GM19395 (cell line): ENCODE results near the gene BORCS6.

Experiments
- ATAC-seq: cut with Tn5 transposase; IDR thresholded peaks from one replicate; pipeline ENCODE4 v1.9.1; 2021; ENCODE audit warnings: mild to moderate bottlenecking, moderate library complexity; ENCODE audit not compliant: unreplicated experiment

BORCS6 gene

DNA sequence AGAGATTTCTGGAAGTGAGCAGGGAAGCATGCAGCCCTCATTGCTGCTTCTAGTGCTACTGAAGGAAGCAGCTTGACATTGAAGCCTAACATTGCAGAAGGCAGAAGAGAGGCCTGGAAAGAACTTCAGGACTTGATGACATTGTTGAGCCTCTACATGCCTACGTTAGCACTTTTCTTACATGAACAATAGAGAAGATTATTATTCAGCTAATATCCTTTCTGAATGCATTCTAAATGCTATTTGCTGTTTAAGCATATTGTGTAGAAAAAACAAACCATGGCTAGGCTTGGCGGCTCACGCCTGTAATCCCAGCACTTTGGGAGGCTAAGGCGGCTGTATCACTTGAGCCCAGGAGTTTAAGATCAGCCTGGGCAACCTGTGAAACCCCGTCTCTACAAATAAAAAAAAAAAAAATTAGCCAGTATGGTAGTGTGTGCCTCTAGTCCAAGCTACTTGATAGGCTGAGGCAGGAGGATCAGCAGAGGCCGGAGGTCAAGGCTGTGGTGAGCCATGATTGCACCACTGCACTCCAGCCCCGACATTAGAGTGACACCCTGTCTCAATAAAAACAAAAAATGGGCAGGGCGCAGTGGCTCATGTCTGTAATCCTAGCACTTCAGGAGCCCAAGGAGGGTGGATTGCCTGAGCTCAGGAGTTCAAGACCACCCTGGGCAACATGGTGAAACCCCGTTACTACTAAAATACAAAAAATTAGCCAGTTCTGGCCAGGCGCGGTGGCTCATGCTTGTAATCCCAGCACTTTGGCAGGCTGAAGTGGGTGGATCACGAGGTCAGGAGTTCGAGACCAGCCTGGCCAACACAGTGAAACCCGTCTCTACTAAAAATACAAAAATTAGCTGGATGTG, 22.6 kb upstream of the BORCS6 start:
- no peak for ATAC-seq

DNA sequence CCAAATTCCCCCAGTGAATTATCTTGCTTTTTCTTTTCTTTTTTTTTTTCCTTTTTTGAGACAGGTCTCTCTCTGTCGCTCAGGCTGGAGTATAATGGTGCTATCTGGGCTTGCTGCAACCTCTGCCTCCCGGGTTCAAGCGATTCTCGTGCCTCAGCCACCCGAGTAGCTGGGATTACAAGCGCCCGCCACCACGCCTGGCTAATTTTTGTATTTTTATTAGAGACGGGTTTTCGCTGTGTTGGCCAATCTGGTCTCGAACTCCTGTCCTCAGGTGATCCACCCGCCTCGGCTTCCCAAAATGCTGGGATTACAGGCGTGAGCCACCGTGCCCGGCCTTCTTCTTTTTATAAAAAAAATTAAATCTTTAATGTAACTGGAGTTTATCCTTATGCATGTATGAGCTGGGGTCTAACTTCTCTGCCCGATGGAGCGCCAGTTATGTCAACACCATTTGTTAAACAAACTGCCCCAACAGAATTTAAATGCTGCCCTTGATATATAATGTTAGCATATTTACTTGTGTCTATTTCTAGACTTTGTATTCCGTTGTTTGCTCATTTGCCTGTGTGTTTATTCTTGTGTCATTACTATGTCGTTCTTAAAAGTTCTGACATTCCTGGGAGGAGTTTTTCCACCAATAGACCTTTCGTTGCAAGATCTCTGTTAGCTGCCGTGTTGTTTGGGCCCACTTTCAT, 20.9 kb upstream of the BORCS6 start:
- peak; percentile 12 for ATAC-seq

DNA sequence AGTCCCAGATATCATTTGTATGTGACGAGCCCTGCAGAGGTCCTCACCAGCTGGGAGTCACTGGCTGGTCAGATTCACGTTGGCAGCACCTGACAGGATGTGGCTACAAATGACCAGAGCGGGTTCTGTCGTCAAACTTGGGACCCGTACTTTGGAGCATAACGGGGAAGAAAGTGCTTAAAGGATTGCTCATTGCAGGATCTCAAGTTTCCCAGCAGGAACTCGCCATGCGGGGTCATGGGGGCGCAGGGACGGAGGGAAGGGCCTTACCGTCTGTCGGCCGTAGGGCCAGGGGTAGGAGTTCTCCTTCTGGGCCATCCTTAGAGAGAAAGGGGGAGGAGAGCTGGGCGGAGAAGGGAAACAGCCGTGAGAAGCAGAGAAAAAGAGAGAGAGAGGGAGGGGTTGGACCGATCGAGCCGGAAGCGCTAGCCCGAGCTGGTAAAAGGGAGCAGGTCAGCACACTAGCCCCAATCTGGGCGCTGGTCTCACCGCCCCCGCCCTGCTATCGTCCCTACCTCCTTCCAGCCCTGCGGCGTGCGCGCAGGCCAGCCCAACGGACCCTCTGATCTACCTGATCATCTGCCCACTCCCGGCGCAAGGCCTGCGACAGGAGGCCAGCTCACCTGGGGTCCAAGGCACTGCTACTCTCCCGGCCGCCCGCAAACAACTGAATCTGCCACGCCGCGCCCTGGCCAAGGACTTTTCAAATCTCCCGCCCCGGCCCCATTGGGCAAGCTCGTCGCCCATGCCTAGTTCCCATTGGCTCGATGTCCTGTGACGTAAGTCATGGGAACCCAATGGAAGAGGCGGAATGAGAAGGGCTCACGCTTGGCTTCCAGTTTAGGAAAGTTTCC, 20.2 kb upstream of the BORCS6 start, which contains the start of gene AURKB:
Gene AURKB (minus strand): TSS at position 669 of the 854 bp plus-strand sequence. CDS start 351 bp downstream, at position 318.
- ATAC-seq = peak; percentile 69

DNA sequence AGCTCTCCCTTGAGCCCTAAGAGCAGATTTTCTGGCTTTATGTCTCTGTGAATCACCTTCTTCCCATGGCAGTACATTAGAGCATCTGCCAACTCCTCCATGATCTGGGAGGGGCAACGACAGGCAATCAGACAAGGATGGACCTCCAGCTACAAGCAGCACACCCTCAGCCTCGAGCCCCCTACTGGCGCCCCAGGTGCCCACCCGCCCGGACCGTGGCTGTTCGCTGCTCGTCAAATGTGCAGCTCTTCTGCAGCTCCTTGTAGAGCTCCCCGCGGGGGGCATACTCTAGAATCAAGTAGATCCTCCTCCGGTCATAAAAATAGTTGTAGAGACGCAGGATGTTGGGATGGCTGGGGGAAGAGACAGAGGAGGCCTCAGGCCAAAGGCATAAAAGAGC, 16.6 kb upstream of the BORCS6 start:
- ATAC-seq = no peak

DNA sequence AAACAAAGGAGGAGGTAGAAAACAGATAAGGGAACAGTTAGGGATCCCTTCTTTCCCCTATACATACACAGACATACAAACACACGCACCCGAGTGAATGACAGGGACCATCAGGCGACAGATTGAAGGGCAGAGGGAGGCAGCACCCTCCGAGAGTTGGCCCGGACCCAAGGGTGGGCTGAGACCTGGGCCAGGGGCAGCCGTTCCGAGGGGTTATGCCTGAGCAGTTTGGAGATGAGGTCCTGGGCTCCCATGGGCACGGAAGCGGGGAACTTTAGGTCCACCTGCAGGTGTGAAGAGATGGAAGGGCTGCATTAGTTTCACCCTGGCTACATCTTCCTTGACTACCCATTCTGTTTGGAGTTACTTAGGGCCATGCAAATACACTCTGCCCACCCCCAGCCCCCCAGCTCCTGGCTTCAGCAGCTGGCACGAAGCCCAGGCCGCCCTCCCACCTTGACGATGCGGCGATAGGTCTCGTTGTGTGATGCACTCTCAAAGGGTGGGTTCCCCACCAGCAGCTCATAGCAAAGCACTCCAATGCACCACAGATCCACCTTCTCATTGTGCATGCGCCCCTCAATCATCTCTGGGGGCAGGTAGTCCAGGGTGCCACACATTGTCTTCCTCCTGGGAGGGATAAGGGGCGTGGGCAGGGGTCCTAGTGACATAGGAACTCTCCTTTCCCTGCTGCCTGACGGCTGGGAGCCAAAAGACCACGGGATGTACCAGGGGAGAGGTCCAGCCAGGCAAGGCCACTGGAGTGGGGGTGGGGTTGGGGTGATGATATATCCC, 15.0 kb upstream of the BORCS6 start:
- no peak for ATAC-seq

DNA sequence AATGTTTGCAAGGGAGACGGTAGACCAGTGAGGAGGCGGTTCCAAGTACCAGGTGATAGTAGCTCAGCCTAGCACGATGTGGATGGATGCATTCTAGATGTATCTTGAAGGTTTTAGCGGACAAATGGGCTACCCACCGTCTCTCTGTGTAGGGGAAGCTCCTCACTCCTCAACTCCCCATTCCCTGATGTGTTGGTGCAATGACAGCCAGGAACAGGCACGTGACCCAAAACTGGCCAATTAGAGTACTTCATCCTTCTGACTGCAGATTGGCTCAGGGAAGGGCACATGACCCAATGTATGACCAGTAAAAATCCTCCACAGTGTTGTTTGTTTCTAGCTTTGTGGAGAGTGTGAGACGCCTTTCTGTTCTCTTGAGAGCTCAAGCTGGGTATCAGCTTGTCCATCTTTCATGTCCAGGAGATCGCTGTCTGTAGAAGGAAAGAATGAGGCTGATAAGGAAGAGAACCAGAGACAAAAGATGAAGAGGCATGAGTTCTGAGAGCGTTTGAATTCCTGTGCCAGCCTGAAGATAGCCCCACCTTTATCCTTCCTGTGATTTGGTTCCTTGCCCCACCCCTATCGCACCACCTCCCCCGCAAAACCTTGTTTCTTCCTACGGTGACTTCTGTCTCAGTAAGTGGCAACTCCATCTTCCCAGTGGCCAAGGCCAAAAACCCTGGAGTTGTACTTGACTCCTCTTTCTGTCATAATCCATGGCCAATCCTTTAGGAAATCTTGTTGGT, 2.3 kb upstream of the BORCS6 start:
- ATAC-seq = peak; percentile 29

DNA sequence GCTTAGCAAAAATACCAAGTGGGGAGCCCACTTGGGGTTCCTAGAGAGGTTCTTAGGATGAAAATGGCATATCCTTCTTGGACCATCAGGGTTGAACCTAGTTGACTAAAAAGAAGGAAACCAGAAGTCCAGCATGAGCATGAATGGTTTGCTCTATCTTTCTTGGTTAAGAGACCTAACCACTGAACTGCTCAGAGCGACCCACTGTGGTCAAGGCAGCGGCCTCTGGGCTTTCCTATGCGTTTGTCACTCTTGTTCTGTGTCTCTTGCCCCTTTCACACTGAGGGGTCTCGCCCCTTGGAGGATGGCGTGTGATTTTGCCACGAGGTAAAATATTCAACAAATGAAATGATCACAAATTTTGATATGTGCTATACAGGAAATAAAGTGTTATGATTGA, 526 bp upstream of the BORCS6 start:
- ATAC-seq = no peak

DNA sequence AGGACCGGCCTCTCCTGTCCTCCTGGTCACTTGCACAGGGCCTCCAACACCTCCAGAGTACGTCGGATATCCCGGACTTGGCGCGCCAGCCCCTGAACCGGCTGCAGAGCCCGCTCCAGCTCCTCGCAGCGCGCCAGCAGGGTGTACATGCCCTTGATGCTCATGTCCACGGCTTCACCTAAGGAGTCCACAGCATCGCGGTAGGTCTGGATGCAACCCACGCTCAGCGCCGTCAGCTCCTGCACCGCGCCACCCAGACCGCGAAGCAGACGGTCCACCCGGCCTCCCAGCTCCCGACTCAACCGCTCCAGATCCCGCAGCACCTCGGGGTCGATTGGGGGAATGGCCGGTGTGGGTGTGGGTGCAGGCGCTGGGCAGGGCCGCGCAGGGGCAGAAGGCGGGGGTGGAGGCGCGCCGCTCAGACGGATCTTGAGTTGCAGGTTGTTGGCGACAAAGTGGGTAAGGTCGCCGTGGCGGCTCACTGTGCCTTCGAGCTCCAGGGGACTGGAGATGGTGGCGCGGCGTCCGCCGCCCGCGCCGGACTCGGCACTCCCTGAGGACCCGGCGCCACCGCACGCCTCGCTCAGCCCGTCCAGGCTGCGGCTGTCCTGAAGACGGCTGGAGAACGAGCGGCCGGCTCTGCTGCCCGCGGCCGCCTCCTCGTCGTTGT, 804 bp downstream of the BORCS6 start:
- ATAC-seq = no peak

DNA sequence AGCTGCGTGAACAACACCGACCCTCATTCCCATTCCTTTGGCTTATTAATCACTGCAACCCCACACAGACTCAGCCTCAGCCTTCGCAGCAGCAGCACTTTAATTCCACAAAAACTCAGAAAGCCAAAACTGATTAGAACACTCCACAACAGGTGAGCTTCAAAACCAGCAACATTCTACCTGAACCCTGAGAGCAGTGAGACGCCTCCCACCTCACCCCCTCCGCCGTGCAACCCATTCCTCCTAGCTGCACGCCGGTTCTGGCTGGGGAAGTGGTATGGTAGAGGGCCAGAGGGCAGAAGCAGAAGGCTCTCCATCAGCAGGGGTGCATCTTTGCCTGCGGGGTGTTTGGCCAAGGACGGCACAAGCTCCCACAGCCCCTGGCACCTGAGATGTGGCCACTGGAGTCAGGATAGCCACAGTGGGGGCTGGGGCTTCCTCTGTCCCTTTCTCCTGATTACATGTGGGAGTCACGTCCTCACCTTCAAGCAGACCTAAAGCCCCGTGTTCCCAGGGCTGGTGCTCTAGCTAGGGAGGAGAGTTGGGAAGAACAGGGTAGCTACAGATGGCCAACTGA, 1.6 kb downstream of the BORCS6 start:
- ATAC-seq = no peak

DNA sequence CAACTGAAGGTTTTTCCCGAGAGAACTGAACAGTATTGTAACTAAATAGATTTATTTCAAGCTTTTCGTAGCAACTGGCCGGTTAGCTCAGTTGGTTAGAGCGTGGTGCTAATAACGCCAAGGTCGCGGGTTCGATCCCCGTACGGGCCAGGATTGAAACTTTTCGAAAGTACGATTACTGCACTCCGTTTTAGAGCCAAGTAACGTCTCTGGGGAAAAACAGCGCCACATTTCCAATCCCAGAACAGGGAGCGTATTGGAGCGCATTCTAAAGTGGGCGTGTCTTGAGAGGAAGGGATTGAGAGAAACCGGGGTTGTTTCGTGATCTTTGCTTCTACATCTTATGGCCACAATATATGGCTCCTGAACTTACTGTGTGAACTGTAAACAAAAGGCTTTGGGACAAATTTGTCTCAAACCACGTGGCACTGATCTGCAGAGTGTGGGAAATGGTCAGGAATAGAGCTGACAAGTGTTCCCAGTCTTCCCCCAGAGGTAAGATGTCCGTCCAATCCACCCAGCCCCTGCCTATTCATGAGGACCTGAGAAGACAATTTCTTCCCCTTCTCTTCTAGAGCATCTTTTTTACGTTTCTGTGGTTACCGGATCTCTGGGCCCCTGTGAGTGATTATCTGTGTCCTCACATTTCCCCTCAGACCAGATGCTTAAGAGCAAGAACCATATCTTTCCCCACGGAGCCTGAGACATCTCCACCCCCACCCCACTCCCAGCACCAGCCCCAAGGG, 2.3 kb downstream of the BORCS6 start:
- peak; percentile 26 for ATAC-seq

DNA sequence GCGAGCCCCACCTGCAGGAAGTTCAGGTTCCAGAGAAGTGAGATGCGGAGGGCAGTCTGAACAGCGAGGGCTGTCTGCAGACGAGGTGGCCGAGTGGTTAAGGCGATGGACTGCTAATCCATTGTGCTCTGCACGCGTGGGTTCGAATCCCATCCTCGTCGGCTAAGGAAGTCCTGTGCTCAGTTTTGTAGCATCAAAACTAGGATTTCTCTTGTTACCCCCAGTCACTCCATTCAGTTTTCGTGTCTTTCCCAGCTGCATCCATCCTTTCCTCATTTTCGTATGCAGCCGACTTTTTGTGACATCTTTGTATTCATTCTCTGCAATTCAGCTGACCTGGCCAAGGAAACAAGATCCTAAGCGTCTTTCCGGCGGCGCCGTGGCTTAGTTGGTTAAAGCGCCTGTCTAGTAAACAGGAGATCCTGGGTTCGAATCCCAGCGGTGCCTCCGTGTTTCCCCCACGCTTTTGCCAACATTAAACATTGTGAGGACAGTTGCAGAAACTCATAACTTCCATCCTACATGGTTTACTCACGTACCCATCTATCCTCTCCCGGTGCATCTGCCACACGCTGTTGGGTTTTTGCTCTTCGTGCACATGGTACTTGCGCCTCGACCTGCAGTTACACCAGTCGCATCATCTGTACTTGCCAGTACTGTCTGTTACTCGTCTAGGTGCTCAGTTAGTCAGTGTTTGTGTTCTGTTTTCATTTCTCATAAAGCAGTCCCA, 3.0 kb downstream of the BORCS6 start:
- peak; percentile 39 for ATAC-seq

DNA sequence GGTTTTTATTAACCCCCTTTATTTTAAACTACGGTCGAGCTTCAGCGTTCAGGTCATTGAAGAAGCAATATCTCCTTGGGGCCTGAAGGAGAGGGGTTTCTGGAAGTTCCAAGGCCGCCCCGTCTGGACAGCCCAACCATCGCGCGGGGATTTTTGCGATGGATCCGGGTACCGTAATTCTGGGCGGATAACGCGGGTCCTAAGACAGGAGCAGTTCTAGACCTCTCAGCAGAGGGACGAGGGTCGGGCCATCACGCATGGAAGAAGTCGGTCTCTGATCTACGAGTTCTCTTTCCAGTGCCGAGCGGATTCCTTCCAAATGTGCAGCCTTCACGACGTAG, 3.6 kb downstream of the BORCS6 start:
- no peak for ATAC-seq

DNA sequence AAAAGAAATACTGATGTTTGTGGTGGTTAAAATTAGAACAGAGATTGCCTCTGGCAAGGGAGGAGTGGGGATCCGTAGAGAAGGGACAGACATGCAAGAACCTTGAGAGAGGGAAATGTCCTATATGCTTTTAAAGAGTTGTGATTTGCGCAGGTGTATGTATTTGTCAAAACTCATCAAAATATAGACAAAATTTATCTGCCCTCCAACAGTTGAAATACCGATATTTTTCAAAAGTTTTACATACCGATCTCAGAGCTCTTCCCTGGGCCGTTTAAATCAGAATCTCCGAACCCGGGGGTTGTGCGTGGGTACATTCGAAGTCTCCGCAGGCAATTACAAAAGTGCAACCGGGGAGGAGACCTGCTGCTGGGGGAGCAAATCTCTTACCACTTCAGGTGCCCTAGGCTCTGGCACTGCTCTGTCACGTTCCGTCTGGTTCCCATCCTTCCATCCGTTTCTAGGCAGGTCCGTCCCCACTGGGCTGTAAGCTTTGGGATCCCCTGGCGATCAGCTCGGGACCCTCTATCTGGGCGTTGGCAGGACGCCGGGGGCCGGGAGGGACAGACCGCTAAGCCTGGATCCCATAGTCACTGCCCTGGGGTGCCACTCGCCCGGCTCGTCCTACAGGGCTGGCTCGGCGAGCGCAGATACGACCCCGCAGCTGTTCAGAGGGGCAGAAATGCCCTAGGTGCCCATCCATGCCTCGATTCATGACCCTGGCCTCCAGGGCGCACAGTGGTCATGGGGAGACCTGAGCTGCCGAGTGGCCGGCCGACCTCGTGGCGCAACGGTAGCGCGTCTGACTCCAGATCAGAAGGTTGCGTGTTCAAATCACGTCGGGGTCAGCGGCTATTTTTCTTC, 4.2 kb downstream of the BORCS6 start:
- no peak for ATAC-seq

DNA sequence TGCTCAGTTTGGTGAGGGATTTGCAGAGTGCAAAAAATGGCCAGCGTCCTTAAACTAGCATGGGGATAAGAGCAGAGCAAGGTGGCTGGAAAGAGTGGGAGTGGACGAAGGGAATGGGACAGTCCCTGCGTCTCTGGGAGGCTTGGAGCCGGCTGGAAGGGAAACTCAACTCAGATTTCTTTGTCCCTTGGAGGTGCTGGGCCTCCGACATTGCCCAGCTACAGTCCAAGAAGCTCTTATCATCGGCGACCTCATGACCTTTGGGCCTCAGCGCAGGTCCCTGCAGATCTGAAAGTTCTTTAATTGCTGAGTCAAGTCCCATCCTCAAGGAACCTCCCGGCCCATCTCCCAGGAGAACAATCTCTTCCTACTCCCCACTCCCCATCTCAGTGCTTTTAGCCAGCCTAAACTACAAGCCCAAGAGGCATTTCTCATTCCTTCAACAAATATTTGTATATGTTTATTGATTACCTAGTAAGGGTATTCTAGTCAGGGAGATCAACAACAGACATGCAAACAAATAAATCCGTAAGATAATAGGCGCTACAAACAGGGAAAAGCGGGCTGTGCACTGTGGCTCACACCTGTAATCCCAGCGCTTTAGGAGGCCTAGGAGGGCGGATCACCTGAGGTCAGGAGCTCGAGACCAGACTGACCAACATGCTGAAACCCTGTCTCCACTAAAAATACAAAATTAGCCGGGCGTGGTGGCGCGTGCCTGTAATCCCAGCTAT, 12.8 kb downstream of the BORCS6 start:
- no peak for ATAC-seq

DNA sequence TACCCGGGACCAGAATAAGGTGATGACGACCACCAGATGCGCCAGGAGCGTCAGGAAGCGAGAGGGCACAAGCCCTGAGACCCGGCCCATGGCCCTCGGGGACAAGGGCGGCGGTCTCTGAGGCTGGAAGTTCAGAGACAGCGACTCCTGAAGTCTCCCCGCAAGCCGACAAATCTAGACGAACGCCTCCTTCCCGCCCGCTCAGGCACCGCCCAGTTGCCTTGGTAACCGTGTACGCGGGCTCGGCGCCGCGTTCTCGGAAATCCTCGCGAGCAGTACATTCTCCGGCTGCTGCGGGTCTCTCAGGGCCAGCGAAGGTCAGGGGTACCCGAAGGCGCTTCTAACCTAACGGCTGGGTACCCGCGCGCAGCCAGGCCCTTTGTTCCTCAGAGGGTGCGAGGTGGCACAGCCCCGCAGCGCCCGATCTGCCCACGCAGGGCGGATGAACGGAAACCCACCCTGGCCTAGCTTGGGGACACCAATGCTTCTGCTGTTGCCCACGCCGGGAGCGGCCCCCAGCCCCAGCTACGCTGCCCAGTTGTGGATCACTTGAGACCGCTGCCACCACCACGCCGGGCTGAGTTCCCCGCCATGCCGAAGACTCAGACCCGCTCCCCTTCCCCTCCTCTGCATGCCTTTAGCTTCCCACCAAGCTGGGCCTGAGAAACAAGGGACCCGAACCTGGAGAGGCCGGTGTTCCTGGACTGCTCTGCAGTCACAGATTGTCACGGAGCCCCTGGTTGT, 13.6 kb downstream of the BORCS6 start, which contains the start of gene TMEM107:
Gene TMEM107 (minus strand): TSS at position 184 of the 744 bp plus-strand sequence. CDS start 94 bp downstream, at position 90.
- peak; percentile 37 for ATAC-seq
